ENCODE results near the gene GRHL1.
"Not testable (repeated sequence)": the region's sequence is repeated elsewhere in the genome, so short reads cannot be mapped to it uniquely, and the experiment has no call there.

Gene GRHL1

GRCh38 chr2:9951522-9952285 lies at the start of gene GRHL1:
Gene GRHL1, plus strand, starts transcription at chr2:9951693. Its CDS starts 141 bp downstream, at chr2:9951834.
- peak; percentile 93 for DNase-seq

DNA sequence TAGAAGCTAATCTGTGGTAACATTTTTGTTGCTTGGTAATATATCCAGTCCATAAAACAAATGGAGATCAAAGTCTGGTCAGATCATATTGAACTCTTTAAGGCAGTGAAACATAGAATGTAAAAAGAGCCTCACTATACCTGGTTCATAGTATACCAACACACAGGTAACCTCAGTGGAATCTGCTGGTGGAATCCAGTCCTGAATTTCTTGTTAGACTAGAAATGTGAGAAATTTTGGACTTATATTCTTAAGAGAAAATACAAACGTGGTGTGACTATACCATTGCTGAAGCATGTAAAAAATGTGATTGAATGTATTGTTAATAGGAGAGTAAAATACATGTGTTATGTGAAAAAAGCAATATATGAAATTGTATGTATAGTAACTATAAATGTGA lies 46.1 kb upstream of the GRHL1 start:
- DNase-seq: no peak

DNA sequence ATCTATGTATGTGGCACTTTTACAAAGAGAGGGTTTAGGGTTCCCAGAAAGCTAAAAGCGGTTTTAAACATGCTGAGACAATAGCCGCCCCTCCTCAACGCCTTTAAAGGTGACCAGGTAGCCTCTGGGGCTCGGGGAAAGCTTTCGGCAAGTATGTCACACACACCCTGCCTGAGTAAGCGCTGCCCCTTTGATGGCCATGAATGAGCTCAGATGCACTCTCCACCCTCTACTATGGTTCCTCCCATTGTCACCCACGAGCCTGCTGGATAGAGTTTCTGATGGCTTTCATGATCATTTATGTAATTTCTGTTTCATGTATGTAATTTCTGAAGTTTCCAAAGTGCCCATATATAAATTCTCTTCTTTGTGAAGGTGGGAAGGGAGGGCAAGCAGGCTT lies 44.1 kb upstream of the GRHL1 start:
- DNase-seq: no peak

DNA sequence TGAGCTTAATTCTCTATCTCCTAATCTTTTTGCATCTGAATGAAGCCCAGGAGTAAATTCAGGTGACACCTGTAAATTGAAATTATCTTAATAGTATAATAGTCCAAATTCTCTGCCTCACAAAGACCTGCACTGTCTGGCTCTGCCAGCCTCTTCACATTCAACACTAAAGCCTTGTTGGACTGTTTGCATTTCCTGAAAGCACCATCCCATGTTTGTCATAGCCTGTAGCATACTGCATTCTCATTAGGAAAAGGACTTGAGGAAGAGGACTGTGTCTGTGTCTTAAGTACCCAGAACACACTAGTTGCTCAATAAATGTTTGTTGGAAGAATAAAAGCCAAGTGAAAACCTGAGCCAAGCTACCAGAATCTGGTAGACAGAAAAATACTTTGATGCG lies 42.9 kb upstream of the GRHL1 start:
- no peak for DNase-seq

- no peak for DNase-seq
Measured at GRCh38 chr2:9909106-9909505, 42.4 kb upstream of the GRHL1 start.

DNA sequence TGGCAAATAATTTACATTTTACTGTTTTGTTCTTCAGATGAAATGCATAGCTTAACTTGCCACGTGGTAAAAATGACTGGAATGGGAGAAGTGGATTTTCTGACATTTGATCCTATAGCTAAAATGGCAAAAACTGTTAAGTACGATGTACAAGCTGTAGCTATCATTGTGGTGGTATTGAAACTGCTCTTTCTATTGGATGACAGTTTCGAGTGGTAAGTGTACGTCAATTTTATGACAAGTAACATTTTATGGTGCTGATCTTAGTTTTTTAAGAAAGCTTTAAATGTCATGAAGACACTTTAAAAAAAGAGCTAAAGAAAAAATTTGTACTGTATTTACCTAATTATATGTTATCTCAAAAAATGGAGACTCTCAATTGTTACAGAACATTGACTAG lies 40.8 kb upstream of the GRHL1 start:
- no peak for DNase-seq

DNA sequence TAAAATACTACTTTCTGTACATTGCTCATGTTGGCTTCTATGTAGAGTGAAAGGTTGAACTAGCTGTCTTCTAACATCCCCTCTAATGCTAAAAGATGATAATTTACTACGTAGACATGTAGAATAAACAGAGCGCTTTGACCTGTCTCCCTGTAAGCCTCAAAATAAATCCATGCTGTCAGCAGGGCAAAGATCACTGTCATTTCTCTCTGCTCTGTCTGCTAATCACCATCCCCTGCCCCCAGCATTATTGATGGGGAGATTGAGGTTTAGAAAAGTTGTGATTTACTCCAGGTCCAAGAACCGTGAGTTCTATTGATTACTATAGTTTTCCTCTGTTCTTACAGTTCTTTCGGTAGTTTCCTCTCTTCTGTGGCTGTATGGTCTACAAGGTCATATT lies 39.0 kb upstream of the GRHL1 start:
- no peak for DNase-seq

DNA sequence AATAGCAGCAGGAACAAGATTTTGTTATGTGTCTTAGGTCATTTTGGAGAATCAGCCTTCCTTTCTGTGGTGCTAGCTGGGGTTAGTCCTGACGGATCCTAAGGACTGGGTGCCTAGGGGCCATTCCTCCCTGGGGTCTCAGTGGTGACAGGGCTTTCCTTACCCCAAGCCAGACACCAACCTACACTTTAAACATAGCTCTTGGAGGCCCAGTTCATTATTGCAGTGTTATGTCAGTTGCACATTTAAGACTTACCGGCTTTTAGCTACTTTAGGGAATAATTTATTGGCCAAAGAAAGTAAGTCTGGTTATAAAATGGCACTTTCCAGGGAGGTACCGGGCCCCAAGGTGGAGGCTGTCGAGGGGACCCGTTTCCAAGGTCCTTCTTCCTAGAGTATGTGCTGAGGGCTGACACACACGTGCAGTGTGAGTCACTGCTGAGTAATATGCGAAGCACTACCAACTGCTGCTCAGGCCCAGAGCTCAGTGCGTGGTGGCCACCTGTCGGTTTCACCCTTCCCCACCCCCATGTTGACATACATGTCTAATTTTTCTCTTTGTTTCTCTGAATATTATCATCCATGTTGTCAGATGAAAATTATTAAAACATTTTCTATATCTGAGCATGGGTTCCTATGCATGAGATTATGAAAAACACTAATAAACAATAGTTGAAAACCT lies 37.0 kb upstream of the GRHL1 start:
- DNase-seq: peak; percentile 70

GRCh38 chr2:9918275-9918674 lies 33.2 kb upstream of the GRHL1 start:
- DNase-seq: no peak

- no peak for DNase-seq
Measured at GRCh38 chr2:9919512-9919911, 32.0 kb upstream of the GRHL1 start.

- DNase-seq: not testable (repeated sequence)
Measured at GRCh38 chr2:9927020-9927419, 24.5 kb upstream of the GRHL1 start.

GRCh38 chr2:9937258-9937657 lies 14.2 kb upstream of the GRHL1 start:
- DNase-seq: no peak

DNA sequence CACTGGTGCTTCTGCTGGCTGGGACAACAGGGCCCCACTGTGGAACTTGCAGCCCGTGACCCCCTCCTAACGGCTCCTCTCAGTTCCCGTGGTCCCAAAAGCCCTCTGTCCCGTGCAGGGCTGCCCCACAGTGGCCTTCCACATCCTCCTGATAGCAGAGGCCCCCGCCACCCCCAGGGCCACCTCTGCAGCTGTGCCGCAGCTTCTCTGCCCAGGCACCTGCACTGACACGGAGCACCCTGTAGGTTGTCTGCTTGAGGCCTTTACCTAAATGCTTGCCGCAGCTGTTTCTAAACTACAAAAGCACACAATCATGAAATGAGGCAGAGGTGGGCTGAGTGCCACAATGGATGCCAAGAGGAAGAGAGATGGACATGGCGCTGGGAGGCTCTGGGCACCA lies 13.5 kb upstream of the GRHL1 start:
- no peak for DNase-seq

DNA sequence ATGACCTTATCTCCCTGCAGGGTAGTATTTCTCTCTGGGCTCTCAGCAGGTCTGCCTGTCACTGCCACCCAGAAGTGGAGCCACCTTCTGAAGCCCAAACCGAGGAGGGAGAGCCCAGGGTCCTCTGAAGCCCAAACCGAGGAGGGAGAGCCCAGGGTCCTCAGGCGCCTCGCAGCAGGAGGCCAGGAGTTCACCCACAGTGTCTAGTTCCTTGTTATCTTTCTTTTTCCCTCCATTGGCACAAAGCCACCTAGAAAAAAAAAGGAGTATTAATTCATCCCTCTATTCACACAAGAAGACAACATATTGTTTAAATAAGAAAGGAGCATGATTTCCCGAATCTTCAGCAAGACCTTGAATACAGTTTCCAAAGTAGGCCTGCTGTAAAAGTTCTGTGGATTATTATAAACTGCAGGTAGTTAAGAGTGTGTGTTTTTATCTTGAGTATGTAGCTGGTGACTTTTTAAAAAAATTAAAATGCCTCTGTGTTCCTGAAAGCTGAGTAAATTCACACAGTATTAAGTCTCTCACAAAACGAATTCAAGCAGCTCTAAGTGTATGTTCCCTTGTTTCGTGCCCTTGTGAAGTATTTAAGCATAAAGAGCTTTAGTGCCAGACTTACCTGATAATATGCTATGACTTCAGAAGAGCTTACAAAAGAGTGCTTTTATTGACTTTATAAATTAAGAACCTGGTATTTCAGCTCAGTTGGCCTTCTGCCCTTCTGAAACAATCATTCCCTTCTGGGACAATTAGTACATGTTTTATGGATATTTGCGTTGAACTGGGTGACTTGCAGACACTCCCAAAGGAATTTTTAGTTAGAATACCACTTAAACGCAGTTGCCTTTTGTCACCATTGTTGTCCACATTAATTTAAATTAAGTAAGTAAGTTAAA lies 11.7 kb upstream of the GRHL1 start:
- DNase-seq: no peak

DNA sequence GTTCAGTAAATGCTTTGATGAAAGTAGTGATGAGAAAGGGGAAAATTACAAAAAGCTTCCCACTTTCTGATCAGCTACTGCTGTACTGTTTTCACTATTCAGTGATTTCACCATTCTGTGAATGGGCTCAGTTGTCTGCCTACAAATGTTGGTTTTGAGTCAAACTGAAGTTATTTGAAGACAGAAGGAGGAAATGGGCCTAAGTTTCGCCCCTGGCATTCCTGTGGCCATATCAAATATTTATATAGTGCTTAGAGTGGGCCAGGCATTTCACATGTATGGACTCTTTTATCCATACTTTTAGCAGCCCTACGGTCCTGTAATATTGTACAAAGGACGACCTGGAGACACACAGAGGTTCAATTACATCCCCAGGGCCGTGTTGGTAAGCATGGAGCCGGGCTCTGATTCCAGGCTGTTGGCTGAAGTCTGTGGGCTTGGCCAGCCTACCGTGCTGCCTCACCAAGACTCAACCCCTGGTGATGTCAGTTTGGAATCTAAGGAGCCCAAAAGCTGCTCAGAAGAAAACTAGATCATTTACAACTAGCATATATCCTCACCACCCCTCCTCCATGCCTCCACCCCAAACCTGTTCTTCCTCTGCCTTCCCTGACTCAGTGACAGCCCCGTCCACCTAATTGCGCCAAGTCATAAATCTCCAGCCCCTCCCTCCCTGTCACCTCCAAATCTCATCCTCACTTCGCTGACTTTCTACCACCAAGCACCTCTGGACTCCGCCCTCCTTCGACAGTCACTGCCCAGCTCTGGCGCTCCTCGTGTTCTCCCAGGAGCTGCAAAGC lies 10.1 kb upstream of the GRHL1 start:
- no peak for DNase-seq

DNA sequence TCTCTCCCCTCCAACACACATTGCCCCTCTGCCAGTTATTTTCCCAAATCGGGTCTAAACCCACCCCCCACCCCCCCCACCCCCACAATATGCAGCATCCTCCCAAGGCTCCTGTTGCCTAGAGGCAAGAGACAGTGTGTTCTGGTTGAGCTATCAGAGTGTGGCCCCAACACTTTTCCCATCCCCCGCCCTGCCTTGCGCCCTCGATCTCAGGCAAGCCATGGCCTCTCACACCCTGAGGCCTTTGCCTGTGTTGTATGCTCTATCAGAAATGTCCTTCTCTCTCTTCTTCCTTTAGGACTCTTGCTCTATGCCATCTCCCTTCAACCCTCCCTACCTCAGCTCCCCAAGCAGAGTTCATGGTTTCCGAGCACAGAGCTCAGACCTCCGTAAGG lies 9.5 kb upstream of the GRHL1 start:
- DNase-seq: no peak

DNA sequence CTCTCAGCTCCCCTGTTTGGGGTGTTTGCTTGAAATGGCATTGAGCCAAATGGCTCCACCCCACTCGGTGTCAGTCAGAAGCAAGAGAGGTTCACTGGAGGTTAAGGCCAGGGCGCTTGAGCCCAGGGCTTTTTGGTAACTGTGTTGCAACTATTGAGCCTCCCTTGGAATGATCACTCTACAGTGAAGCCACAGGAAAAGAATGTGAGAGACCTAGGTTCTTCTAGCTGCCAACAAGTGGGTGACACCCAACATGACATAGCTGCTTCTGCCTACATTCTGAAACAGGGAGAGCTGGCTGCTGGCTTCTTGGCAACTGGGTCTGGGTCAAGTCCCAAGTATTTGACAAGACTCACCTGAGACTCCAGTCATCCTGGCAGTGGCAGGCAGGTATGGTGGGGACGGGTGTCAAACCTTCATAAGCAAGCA lies 7.1 kb upstream of the GRHL1 start:
- no peak for DNase-seq

- DNase-seq: no peak
Measured at GRCh38 chr2:9945596-9945995, 5.9 kb upstream of the GRHL1 start.

- no peak for DNase-seq
Measured at GRCh38 chr2:9946076-9946475, 5.4 kb upstream of the GRHL1 start.

DNA sequence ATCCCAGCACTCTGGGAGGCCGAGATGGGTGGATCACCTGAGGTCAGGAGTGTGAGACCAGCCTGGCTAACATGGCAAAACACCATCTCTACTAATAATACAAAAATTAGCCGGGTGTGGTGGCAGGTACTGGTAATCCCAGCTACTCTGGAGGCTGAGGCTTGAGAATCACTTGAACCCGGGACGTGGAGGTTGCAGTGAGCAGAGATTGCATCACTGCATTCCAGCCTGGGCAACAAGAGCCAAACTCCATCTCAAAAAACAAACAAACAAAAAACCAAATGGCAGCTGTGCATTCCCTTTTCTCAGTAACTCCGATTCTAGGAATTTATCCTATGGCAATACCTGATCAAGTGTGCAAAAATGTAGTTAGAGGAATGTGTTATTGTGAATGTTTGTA lies 4.7 kb upstream of the GRHL1 start:
- DNase-seq: no peak

DNA sequence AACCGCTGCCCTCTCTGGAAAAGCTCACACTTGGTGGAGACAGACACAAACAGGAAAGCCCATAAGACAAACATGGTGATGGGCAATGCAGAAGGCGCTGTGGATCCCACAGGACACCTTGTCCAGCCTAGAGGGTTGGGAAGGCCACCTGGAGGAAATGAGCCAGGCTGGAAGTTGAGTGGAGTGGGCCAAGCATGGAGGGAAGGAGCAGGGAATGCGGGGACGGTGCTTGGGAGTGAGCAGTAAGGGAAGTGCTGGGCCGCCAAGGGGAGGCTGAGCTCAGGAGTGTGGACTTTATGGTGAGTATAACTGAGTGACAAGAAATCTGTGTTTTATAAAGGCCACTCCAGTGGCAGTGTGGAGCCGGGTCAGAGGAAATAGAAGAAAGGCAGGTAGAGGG lies 2.8 kb upstream of the GRHL1 start:
- DNase-seq: no peak

- DNase-seq: no peak
Measured at GRCh38 chr2:9949239-9949991, 2.1 kb upstream of the GRHL1 start.

All from activated CD8-positive, alpha-beta memory T cell treated with anti-CD3 and anti-CD28 coated beads, Interleukin-2, amount 50 U/mL, for 48 hours (primary cell).